ENCODE measurements around the gene PFKFB4.
A peak's percentile ranks its signal among the peaks of the same experiment; 100 is the strongest.

PFKFB4 gene

DNA sequence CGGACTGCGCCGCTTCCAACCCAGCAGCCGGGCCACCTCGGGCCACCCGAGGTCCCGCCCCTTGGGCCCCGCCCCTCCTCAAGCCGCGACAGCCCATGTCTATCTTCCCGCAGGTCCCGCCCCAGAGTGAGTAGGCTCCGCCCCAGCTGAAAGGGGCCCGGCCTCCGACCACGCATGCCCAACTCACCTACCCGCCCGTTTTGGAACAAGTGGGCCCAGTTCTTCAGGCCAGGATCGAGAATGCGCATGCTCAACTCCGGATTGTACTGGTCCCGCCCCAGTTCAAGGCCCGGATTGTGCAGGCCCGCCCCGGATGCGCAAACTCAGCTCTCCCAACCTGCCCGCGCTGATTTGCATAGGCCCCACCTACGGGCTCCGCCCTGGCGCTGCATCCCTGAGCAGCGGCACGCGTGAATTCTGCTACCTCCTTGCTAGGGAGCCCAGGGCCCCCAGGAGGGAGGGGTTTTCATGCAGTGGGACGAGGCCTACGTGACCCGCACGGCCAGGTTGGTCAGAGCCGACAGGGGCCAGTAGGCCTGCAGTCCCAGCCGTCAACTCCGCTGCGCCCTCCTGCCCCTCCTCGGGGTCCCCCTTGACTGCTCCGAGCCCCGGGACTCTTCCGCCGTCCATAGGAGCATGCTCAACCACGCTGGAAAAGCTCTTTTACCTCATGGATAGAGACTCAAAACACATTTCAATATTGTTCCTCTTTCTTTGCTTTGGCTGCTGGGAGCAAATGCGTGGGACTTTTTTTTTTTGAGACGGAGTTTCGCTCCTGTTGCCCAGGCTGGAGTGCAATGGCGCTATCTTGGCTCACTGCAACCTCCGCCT, at the start of gene PFKFB4:
Gene PFKFB4 (minus strand): TSS at position 8 of the 831 bp plus-strand sequence. CDS start 26 bp downstream, outside the sequence.
- DNase-seq (ENCODE audit: low read depth): peak; percentile 99

GRCh38 chr3:48601622-48601994, 45.0 kb upstream of the PFKFB4 start:
- no peak for DNase-seq (ENCODE audit: low read depth)

DNA sequence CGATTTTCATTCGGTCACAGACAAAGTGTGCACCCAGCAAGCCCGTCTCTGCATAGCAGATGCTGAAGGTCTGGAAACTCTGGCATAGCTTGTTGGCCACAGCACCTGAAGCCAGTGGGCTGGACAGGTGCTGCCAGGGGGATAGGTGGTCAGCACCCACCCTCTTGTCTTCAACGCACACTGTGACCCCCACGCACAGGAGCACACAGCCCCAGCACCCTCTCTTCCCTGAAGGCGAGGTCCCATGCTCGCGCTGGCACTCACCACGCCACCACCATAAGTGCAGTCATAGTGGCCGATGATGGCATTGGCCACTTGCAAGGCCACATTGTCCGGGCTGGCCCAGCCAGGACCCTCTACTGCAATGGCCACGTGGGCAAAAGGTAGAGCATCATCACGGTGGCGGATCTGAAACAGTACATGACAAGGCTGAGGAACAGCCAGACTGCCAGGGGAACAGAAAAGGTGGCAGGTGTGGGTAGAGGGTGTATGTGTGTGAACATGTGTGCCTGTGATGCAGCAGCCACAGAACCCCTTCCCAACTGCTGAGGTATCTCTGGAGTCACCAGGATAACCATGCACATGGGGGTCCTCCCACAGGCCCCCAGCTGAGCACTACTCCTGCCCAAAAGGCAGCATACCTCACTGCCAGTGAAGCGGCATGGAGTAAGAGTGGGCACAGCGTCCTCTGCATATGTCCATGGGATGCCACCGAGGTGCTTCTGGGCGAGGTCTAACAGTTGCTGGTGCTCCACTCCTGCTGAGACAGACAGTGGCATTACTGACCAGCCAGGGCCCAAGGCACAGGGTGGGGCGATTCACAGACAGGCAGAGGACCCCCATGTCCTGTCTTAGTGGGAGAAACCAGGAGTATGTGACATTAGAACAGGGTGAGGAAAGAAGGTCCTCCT, 44.4 kb upstream of the PFKFB4 start:
- DNase-seq (ENCODE audit: low read depth): no peak

DNA sequence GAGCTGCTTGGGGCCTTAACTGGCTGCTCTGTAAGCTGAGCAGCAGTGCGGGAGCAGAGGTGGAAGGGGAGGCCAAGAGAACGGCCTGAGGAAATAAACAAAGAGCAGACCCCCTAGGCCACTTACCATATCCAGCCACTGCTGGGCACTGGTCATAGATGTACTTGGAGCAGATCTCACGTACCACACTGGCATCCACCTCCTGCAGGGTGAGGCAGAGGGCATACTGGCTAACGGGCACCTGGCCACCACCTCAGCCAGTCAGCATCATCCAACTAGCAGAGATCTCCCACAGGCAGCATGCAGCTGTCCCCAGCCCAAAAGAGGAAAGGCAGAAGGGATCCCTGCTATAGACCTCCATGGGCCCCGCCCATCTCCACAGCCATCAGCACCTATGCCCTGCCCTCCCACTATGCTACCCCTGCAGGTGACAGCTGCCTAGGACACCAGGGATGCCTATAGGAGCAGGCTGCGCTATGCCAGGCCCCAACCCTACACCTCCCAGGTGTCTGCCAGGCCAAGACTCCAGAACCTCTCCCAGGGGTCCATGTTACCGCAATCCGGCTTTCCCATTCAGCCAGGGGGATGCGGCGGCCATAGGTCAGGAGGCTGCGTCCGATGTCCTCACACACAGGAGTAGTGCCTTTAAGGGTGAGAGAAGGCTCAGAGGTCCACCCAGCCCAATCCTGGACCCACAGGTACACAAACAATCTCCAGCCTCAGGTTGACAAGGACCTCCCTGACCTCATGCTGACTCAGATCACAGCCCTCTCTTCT, 43.1 kb upstream of the PFKFB4 start:
- no peak for DNase-seq (ENCODE audit: low read depth)

- no peak for DNase-seq (ENCODE audit: low read depth)
Measured at GRCh38 chr3:48599077-48599501, 42.5 kb upstream of the PFKFB4 start.

DNA sequence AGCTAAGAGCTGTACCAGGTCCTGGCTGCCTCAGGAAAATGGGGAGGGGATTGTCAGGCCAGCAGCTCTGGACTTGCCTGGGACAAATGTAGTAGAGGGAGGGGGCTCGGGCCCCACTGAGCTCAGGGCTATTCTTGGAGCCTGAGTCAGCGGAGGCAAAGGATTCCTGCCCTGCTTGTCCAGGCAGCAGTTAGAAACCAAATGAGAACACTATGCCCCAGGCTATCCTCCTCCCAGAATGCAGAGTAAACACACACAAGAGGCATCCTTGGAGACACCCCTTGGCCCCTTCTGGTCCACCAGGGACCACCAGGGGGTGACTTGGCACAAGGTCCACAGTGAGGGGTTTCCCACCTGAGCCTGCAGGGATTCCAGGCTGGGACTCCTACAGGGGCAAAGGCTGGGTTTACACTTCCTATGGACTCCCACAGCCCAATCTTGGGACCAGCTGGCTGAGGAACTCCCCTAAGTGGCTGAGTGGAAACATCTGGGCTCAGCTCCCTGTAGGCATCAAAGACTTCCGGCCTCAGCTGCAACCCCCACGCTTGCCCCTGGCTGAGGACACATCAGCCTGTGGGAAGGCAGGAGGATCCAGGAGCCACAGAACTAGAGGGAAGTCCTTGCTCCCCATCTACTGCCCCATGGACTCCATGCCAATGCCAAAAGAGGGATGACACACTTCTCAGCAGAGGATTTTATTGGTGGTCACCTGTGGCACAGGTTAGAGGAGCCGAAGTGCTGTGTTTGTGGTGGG, 41.9 kb upstream of the PFKFB4 start:
- peak; percentile 92 for DNase-seq (ENCODE audit: low read depth)

DNA sequence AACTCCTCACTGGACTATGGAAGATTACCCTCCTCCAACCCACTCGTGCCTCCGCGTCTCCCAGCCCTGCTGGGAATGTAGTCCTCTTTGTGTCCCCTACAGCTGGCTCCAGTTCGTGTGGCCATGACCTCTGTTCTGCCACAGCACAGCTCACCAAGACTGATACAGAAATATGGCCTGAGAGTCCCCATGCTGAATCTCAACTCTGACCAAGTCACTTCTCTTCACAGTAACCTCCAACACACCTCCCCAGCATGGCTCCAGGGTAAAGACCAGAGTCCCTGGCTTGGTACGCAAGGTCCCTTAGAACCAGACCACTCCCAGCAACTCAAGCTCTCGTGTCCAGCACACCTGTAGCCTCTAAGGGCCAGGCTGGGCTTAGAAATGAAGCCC, 40.8 kb upstream of the PFKFB4 start:
- no peak for DNase-seq (ENCODE audit: low read depth)

DNA sequence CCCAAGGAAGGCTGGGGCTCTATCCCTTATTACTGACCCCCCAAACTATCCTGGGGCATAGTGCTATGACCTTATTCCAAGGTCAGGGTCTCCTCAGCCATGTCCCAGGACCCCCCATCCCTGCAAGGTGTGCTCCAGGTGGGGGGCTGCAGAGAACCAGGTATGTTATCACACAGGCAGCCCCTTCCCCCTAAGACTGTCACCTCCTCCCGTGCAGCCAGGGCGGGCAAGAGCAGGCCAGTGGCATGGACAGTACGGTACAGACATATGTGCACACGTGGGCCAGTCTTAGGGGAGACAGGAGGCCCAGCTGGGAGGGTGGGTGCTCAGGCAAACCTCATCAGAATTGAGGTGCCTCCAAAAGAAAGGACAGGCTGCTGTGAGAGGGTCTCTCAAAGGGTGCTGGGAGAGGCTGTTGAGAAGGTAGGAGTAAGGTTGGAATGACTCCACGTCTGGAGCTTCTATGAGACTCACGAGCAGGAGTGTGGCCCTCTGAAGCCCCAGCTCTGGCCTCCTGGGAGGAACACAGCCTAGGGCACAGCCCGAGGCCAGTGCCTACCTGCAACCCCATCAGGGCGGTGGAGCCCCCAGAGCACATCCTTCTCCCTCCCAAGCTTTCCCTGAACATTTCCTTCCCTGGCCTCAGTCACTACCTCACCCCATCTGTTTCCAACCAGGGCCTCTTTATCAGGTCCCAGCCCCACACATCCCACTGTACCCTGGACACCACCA, 40.2 kb upstream of the PFKFB4 start:
- no peak for DNase-seq (ENCODE audit: low read depth)

- peak; percentile 12 for DNase-seq (ENCODE audit: low read depth)
Measured at GRCh38 chr3:48596157-48596556, 39.6 kb upstream of the PFKFB4 start.

DNA sequence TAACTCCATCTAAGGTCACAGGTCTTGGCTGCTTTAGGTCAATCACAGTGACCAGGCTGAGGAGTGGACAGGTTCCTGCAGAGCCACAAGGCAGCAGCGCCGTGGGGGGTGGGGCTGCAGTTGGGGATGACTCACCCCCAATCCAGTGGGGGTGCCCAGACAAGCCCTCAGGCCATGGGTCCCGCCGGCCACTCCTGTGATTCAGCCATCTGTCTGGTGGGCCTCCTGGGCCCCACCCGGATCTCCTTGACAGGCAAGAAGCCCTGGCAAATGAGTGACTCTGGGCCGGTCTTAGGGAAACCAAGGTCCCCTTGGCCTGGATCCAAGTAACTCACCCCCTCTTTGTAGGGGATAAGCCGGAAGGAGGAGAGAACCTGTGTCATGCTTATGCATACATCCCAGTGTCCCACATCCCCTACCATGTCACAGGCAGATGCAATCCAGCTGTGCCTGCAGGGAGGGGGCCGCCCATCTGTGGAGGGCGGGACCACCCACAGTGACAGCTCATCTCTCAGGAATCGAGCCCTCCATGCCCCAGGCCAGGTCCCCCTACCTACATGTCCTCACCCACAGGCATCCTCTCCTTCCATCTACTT, 39.0 kb upstream of the PFKFB4 start:
- peak; percentile 98 for DNase-seq (ENCODE audit: low read depth)

GRCh38 chr3:48595075-48595525, 38.5 kb upstream of the PFKFB4 start, which contains the start of gene COL7A1:
TSS of gene COL7A1 (minus strand) at chr3:48595329. CDS start at chr3:48595159, 170 bp downstream.
- no peak for DNase-seq (ENCODE audit: low read depth)

- DNase-seq (ENCODE audit: low read depth): peak; percentile 57
Measured at GRCh38 chr3:48594417-48595049, 37.9 kb upstream of the PFKFB4 start.

DNA sequence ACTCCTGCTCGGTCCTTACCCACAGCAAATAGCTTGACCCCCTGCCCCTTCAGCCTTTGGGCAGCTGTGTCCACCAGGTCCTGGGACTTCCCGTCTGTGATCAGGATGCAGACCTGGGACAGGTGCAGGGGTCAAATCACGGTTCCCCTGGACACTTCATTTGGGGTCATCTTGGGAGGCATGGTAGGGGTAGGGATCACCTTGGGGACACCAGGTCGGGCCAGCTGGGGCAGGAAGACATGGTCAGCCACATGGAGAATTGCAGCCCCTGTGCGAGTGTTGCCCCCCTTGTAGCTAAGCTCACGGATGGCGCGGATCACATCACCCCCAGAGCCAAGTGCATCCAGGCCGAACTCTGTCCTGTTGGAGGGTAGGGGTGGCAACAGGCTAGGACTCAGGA, 36.7 kb upstream of the PFKFB4 start:
- DNase-seq (ENCODE audit: low read depth): no peak

DNA sequence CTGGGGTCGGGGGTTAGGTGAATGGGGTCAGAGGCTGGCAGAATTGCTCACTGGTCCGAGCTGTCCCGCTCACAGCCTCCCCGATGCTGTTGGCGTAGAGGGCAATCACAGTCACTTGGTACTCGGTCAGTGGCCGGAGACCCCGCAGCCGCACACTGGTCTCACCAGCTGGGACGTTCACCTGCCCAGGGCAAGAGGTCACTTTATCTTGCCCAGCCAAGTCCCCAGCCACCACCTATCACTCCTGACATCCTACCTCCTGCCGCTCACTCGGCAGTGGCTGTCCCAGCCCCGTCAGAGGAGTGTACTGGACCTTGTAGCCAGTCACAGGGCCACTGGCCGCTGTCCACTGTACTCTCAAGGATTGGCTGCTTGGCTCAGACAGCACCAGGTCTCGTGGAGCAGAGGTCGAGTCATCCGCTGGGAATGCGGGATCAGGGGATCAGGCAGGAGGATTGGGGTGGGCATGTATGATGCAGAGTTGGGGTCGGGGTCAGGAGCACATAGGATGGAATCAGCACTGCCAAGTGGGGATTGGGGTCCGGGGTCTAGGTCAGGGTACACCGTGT, 36.0 kb upstream of the PFKFB4 start:
- peak; percentile 60 for DNase-seq (ENCODE audit: low read depth)

DNA sequence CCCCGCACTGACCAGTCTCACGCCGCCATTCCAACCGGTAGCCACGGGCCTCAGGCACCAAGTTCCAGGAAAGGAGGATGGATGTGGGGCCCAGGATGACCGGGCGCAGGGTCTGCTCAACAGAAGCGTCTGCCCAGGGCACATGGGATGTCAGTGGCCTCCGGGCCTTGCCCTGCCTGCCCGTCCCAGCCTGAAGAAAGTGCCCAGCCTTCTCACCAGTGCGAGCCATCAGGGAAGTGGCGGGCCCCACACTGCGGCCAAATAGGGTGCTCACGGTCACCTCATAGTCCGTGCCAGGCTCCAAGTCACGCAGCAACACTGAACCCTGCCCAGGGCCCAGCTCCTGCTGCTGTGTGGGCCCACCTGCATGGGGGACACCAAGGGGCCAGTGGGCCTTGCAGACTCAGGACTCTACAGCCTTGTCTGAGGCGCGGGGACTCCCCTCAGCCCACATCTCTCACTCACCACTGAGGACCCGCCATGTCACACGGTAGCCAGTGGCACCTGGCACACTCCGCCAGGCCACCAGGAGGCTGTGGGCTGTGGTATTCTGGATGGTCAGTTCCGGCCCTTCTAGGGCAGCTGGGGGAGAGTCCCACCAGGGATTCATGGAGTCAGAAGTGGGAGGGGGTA, 35.4 kb upstream of the PFKFB4 start:
- DNase-seq (ENCODE audit: low read depth): no peak

GRCh38 chr3:48591436-48591835, 34.8 kb upstream of the PFKFB4 start:
- DNase-seq (ENCODE audit: low read depth): no peak

DNA sequence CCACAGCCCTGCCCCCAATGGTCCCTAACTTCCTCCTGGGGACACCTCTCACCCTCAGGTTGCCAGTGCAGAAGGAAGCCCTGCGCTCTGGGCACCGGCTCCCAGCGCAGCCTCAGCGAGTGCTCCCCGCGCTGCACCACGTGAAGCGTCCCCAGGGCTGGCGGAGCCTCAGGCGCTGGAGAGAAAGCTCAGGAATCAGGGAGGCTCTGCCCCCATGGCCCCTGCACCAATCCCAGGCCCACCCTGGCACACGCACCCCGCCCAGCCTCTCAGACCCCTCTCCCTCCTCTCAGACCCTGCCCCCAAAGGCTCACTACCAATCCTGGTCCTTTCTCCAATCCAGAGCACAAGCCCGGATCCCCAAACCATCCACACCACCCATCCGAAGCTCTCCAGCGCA, 31.6 kb upstream of the PFKFB4 start:
- DNase-seq (ENCODE audit: low read depth): no peak

DNA sequence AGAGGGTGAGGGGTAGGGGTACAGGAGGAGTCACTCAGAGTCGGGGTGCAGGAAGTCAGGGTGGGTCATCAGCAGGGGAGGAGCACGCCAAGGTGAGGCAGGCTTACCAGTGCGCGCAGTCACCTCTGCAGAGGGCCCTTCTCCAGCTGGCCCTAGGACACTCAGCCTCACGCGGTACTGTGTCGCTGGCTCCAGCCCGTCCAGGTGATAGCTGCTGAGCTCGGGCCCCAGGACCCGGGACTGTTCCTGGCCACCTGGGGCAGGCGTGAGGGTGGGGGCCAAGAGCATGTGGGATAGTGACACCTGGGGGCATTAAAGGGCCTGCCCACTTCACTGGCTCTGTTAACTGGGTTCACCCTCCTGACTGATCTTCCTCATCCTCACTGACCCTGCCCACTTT, 31.1 kb upstream of the PFKFB4 start:
- DNase-seq (ENCODE audit: low read depth): no peak

GRCh38 chr3:48585411-48585810, 28.8 kb upstream of the PFKFB4 start:
- DNase-seq (ENCODE audit: low read depth): no peak
